Activated CD4-positive, alpha-beta memory T cell treated with anti-CD3 and anti-CD28 coated beads for 36 hours (primary cell): ENCODE measurements around the gene MMS22L. TPM values are rescaled to one million over a fixed set of nuclear protein-coding genes. Genes with fewer than 3 reads are reported as not detected.

ENCODE experiments used
- CTCF ChIA-PET: fragments of 350-600 bp; sonication (Branson Sonifier 250); formaldehyde crosslinking; loops from one replicate; lab custom pipeline; 2021; ENCODE audit warnings: antibody characterized with exemption, inconsistent platforms; lab: Charles Lee
- POLR2A ChIA-PET: fragments of 350-600 bp; sonication (Branson Sonifier 250); formaldehyde crosslinking; loops from one replicate; lab custom pipeline; 2021; ENCODE audit warnings: antibody characterized with exemption; lab: Charles Lee
- DNase-seq: peaks from one replicate; pipeline ENCODE4 v3.0.0-alpha.2; 2020
- H3K27ac Mint-ChIP-seq: one replicate; pipeline ENCODE4 v1.8.0; 2021; ENCODE audit warnings: mixed read lengths
- H3K27me3 Mint-ChIP-seq: one replicate; pipeline ENCODE4 v1.8.0; 2021; ENCODE audit warnings: mixed read lengths
- H3K36me3 Mint-ChIP-seq: one replicate; pipeline ENCODE4 v1.8.0; 2021; ENCODE audit warnings: mixed read lengths
- H3K4me1 Mint-ChIP-seq: one replicate; pipeline ENCODE4 v1.8.0; 2021; ENCODE audit warnings: low read depth, mixed read lengths
- H3K4me3 Mint-ChIP-seq: one replicate; pipeline ENCODE4 v1.8.0; 2021; ENCODE audit warnings: mild to moderate bottlenecking, mixed read lengths
- H3K9me3 Mint-ChIP-seq: one replicate; pipeline ENCODE4 v1.8.0; 2021; ENCODE audit warnings: mixed read lengths
- intact Hi-C: fragments of 100-400 bp; cut with micrococcal nuclease; formaldehyde crosslinking; loops from one replicate; pipeline ENCODE4 v1.15.1; 2023
- total RNA-seq, 2 experiments: library from RNA; stranded (reverse); gene quantifications; one replicate each; pipeline ENCODE4 v1.2.3, GENCODE V29; 2021

The MMS22L gene
- total RNA-seq, 2 experiments from 2014 or later: 38.5 to 43.3 TPM

- intact Hi-C loops: no loop called here
- POLR2A ChIA-PET: no interaction called here
- Mint-ChIP-seq H3K27ac (no peak overlapping the region), H3K4me1 (peaks cover 2% of the 10 kb centered on the region), H3K9me3 (no peaks in the 10 kb centered on the region), H3K4me3 (no peak overlapping the region), H3K36me3 (no peaks in the 10 kb centered on the region), H3K27me3 (no peaks in the 10 kb centered on the region)
- no peak for DNase-seq
- CTCF ChIA-PET: no interaction called here
Observed at GRCh38 chr6:97133067-97133466, 149.9 kb downstream of the MMS22L start.

DNA sequence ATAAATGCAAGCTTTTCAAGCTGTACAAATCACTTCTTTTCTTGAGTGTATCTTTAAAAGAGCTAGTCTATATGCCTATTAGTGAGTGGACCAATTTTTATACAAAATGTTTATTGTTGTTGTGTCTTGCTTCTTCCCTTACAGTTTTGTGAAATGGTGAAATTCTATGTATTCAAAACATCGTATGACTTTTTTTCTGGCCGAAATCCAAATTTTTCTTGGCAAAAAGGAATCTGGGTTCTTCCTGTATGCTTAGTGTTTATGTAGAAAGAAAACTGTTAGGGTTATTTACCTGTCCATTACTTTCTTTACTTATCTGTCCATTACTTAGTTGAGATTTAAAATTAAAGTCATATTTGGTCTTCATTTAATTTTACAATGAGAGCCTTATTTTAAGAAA lies 153.9 kb downstream of the MMS22L start:
- Mint-ChIP-seq H3K27ac (no peak overlapping the region), H3K36me3 (no peaks in the 10 kb centered on the region), H3K9me3 (no peaks in the 10 kb centered on the region), H3K27me3 (no peaks in the 10 kb centered on the region), H3K4me3 (no peak overlapping the region), H3K4me1 (no peaks in the 10 kb centered on the region)
- ChIA-PET POLR2A (no interaction called here), CTCF (no interaction called here)
- intact Hi-C loops: no loop called here
- DNase-seq: no peak

DNA sequence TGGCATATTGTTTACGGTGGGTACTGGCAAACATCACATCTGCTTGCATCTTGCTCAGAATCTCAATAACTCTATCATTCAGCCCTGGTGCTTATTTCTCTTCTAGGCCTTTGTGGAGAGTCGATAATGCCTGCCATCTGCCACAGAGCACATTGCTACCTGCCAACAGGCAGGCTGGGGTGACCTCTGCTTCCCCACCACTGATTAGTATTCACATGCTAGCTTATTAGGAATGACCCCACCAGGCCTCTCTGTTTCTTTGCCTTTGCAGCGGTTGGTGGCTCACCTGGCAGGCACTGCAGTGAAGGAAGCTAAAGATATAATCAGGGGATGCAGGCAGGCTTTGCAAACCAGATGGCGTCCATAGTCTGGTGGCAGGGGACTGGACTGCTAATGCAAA lies 154.5 kb downstream of the MMS22L start:
- no peaks in the 10 kb centered on the region for H3K9me3 Mint-ChIP-seq
- no peak for DNase-seq
- CTCF ChIA-PET: no interaction called here
- intact Hi-C loops: no loop called here
- no peaks in the 10 kb centered on the region for H3K36me3 Mint-ChIP-seq
- no peaks in the 10 kb centered on the region for H3K27me3 Mint-ChIP-seq
- no peak overlapping the region for H3K27ac Mint-ChIP-seq
- no peaks in the 10 kb centered on the region for H3K4me1 Mint-ChIP-seq
- POLR2A ChIA-PET: no interaction called here
- H3K4me3 Mint-ChIP-seq: no peak overlapping the region

GRCh38 chr6:97123652-97124051 lies 159.4 kb downstream of the MMS22L start:
- POLR2A ChIA-PET: interaction anchor here (0.6 kb wide), 1 partner anchor 113 kb away, joined by 3 read pairs; no protein-coding TSS in a partner anchor

GRCh38 chr6:97123112-97123511 lies 159.9 kb downstream of the MMS22L start:
- no peak for DNase-seq
- peaks cover 2% of the 10 kb centered on the region for H3K36me3 Mint-ChIP-seq
- H3K27me3 Mint-ChIP-seq: no peaks in the 10 kb centered on the region
- intact Hi-C loops: no loop called here
- no peak overlapping the region for H3K4me3 Mint-ChIP-seq
- CTCF ChIA-PET: no interaction called here
- no peaks in the 10 kb centered on the region for H3K4me1 Mint-ChIP-seq
- POLR2A ChIA-PET: no interaction called here
- H3K9me3 Mint-ChIP-seq: peaks cover 11% of the 10 kb centered on the region
- H3K27ac Mint-ChIP-seq: no peak overlapping the region

More at GRCh38 chr6:97123652-97124051, 159.4 kb downstream of the MMS22L start:
- no peak overlapping the region for H3K4me3 Mint-ChIP-seq
- H3K27ac Mint-ChIP-seq: no peak overlapping the region
- H3K27me3 Mint-ChIP-seq: no peaks in the 10 kb centered on the region
- H3K36me3 Mint-ChIP-seq: peaks cover 2% of the 10 kb centered on the region
- CTCF ChIA-PET: no interaction called here
- intact Hi-C loops: no loop called here
- H3K4me1 Mint-ChIP-seq: no peaks in the 10 kb centered on the region
- H3K9me3 Mint-ChIP-seq: peaks cover 11% of the 10 kb centered on the region
- DNase-seq: no peak

DNA sequence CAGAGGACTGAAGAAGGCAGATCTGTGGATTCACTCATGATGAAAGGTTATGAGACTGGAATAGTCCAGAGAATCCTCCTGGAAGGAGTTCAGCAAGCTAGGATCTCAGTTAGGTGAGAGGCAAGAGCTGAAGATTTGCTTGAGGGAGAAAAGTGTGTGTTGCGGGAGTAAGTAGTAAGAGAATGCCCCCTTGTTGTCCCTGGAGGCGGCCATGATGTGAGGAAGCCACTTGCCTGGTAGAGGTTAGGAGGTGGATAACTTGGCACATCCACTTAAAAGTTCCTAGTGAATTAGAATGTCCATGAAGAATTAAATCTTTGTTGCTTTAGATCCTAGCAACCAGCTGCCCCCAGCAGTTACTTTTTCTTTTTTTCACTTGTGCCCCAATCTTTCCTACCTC lies 162.5 kb downstream of the MMS22L start:
- Mint-ChIP-seq H3K4me3 (no peak overlapping the region), H3K4me1 (no peaks in the 10 kb centered on the region), H3K27me3 (no peaks in the 10 kb centered on the region), H3K9me3 (peaks cover 11% of the 10 kb centered on the region), H3K36me3 (peaks cover 2% of the 10 kb centered on the region), H3K27ac (no peak overlapping the region)
- intact Hi-C loops: no loop called here
- DNase-seq: no peak
- CTCF ChIA-PET: no interaction called here
- POLR2A ChIA-PET: no interaction called here

DNA sequence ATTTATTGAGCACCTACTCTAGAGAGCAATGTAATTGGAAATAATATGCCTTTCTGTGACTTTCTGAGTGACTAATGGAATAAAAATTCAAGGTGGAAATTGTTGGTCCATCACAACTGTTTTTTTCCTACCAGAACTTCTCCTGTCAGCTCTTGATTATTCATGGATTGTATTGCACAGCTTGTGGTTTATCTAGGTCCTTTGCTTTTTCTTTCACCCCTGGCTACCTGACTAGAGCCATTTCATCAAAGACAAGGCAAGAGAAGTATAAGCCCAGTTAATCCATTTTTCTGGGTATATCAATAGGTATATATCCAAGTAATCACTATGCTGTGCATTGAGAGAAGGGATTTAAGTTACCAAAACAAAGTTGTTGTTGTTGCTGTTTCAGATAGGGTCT lies 168.4 kb downstream of the MMS22L start:
- Mint-ChIP-seq H3K36me3 (no peaks in the 10 kb centered on the region), H3K27ac (no peak overlapping the region), H3K9me3 (no peaks in the 10 kb centered on the region), H3K27me3 (no peaks in the 10 kb centered on the region), H3K4me3 (no peak overlapping the region), H3K4me1 (peaks cover 12% of the 10 kb centered on the region)
- intact Hi-C loops: no loop called here
- DNase-seq: no peak
- ChIA-PET CTCF (interaction anchor here (0.5 kb wide), 1 partner anchor 1878 kb away, joined by 4 read pairs; no protein-coding TSS in a partner anchor), POLR2A (no interaction called here)

DNA sequence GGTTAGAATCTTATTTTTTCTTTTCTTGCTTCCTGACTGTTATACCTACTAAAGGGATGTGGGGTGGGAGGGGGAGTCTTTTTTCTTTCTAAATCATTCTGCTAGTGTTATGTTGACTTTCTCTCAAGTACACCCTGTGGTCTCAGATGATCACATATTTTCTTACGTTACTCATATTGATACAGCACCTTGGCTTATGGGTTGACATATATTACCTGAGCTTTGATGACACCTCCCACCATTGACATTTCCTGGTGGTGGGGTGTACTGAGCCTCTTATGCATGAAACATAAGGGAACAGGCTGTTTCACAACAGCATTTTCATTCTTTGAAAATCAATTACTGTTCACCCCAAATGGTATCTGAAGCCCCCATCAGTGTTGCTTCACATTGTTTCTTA lies 169.8 kb downstream of the MMS22L start:
- DNase-seq: peak; percentile 30

DNA sequence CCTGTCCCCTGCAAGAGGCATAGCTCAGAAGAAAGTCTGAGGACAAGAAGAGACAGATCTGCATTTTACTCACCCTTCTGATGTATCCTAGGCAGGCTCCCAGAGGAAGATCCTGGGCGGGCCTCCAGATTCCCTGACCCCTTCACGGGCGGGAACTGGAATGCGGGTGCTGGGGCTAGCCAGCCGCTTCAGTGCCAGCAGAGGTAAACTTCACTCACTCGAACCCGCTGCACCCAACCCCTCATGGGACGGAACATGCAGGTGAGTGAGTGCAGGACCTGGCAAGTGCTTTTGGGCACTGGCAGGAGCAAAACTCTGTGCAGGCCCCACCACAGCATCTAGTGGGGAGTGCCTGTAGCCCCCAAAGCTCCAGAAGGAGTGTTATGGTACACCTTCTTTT lies 171.8 kb downstream of the MMS22L start:
- no peak for DNase-seq
- H3K27me3 Mint-ChIP-seq: no peaks in the 10 kb centered on the region
- intact Hi-C loops: no loop called here
- peaks cover 12% of the 10 kb centered on the region for H3K4me1 Mint-ChIP-seq
- no peak overlapping the region for H3K27ac Mint-ChIP-seq
- POLR2A ChIA-PET: no interaction called here
- no peak overlapping the region for H3K4me3 Mint-ChIP-seq
- H3K9me3 Mint-ChIP-seq: no peaks in the 10 kb centered on the region
- CTCF ChIA-PET: no interaction called here
- no peaks in the 10 kb centered on the region for H3K36me3 Mint-ChIP-seq

More for the DNA sequence above, 169.8 kb downstream of the MMS22L start:
- Mint-ChIP-seq H3K4me3 (no peak overlapping the region), H3K27me3 (no peaks in the 10 kb centered on the region), H3K4me1 (peaks cover 12% of the 10 kb centered on the region), H3K27ac (no peak overlapping the region), H3K9me3 (no peaks in the 10 kb centered on the region), H3K36me3 (no peaks in the 10 kb centered on the region)
- ChIA-PET CTCF (no interaction called here), POLR2A (no interaction called here)
- intact Hi-C loops: loop anchor here (1.0 kb wide), 1 partner anchor 206 kb away; no protein-coding TSS in a partner anchor

DNA sequence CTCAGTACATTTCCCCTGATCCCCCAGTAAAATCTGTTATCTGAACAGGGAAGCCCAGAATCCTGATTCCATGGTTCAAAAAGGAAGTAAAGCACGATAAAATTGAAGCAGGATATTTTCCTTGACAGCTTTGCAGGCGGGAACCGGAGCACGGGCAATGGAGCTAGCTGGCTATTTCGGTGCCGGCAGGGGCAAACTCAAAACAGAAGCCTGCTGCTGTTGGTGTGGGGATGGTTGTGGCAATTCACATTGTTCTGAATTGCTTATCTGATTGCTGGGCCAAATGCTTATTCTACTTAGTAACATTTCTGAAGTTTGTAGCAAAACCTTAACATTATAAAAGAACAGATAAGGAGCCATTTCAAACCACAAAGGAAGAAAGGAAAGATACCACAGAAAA lies 172.4 kb downstream of the MMS22L start:
- CTCF ChIA-PET: no interaction called here
- intact Hi-C loops: no loop called here
- no peaks in the 10 kb centered on the region for H3K27me3 Mint-ChIP-seq
- no peaks in the 10 kb centered on the region for H3K36me3 Mint-ChIP-seq
- H3K4me3 Mint-ChIP-seq: no peak overlapping the region
- no peaks in the 10 kb centered on the region for H3K9me3 Mint-ChIP-seq
- no peak overlapping the region for H3K27ac Mint-ChIP-seq
- POLR2A ChIA-PET: no interaction called here
- H3K4me1 Mint-ChIP-seq: peaks cover 12% of the 10 kb centered on the region
- DNase-seq: no peak

GRCh38 chr6:97110149-97110548 lies 172.9 kb downstream of the MMS22L start:
- intact Hi-C loops: no loop called here
- DNase-seq: no peak
- peaks cover 12% of the 10 kb centered on the region for H3K4me1 Mint-ChIP-seq
- no peaks in the 10 kb centered on the region for H3K27me3 Mint-ChIP-seq
- H3K36me3 Mint-ChIP-seq: peaks cover 1% of the 10 kb centered on the region
- no peak overlapping the region for H3K27ac Mint-ChIP-seq
- H3K4me3 Mint-ChIP-seq: no peak overlapping the region
- ChIA-PET CTCF (no interaction called here), POLR2A (no interaction called here)
- no peaks in the 10 kb centered on the region for H3K9me3 Mint-ChIP-seq

DNA sequence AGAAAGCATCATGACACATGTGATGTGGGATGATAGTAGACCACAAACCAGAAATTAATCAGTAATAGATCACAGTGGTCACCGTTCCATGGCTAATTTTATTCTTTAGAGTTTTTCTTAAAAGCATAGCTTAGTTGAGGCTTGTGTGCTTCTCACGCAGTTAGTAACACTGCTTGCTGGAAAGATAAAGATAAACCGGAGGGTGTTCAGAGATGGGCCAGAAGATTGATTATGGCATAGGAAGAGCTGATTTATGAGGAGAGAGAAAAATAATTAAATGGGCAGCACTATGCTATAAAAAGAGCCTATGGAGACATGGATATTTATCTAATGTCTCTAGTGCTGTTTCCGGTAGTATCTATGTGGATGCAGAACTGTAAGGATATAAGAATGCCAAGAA lies 173.6 kb downstream of the MMS22L start:
- intact Hi-C loops: no loop called here
- Mint-ChIP-seq H3K27ac (no peak overlapping the region), H3K4me1 (peaks cover 12% of the 10 kb centered on the region), H3K9me3 (no peaks in the 10 kb centered on the region), H3K27me3 (no peaks in the 10 kb centered on the region), H3K4me3 (no peak overlapping the region), H3K36me3 (peaks cover 1% of the 10 kb centered on the region)
- DNase-seq: no peak
- ChIA-PET POLR2A (no interaction called here), CTCF (no interaction called here)

GRCh38 chr6:97102145-97102790 lies 180.7 kb downstream of the MMS22L start:
- H3K9me3 Mint-ChIP-seq: no peaks in the 10 kb centered on the region
- H3K27me3 Mint-ChIP-seq: no peaks in the 10 kb centered on the region
- DNase-seq: no peak
- CTCF ChIA-PET: no interaction called here
- H3K4me3 Mint-ChIP-seq: no peak overlapping the region
- POLR2A ChIA-PET: no interaction called here
- no peak overlapping the region for H3K27ac Mint-ChIP-seq
- peaks cover 1% of the 10 kb centered on the region for H3K36me3 Mint-ChIP-seq
- intact Hi-C loops: no loop called here
- H3K4me1 Mint-ChIP-seq: peaks cover 5% of the 10 kb centered on the region
